ENCODE results near the gene RHOBTB3.

DNA sequence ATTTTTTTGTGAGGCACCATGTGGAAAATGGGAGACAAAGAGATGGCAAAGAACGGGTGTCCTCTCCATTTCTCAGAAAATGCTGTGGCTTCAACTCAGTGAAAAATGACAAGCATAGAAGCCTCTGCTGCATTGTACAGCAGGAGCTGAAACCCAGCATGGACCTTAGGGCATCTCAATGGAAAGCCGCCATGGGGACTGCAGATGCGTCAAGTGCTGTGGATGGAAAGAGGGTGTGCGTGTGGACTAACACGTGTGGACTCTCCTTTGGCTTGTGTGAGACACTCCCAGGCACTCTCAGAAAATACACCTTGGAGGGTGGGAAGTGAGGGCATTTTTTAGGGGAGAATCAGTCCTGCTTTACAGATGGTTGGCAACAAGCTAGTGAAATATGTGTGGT lies 93.6 kb downstream of the RHOBTB3 start:
- no peak for TF ChIP-seq POLR2AphosphoS5 (IDR thresholded peaks at IDR 0.05)
- TF ChIP-seq, protein P1, sequence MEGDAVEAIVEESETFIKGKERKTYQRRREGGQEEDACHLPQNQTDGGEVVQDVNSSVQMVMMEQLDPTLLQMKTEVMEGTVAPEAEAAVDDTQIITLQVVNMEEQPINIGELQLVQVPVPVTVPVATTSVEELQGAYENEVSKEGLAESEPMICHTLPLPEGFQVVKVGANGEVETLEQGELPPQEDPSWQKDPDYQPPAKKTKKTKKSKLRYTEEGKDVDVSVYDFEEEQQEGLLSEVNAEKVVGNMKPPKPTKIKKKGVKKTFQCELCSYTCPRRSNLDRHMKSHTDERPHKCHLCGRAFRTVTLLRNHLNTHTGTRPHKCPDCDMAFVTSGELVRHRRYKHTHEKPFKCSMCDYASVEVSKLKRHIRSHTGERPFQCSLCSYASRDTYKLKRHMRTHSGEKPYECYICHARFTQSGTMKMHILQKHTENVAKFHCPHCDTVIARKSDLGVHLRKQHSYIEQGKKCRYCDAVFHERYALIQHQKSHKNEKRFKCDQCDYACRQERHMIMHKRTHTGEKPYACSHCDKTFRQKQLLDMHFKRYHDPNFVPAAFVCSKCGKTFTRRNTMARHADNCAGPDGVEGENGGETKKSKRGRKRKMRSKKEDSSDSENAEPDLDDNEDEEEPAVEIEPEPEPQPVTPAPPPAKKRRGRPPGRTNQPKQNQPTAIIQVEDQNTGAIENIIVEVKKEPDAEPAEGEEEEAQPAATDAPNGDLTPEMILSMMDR (IDR thresholded peaks at IDR 0.05): no peak
